ENCODE measurements around the gene TYW3.

The TYW3 gene, protein sequence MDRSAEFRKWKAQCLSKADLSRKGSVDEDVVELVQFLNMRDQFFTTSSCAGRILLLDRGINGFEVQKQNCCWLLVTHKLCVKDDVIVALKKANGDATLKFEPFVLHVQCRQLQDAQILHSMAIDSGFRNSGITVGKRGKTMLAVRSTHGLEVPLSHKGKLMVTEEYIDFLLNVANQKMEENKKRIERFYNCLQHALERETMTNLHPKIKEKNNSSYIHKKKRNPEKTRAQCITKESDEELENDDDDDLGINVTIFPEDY

DNA sequence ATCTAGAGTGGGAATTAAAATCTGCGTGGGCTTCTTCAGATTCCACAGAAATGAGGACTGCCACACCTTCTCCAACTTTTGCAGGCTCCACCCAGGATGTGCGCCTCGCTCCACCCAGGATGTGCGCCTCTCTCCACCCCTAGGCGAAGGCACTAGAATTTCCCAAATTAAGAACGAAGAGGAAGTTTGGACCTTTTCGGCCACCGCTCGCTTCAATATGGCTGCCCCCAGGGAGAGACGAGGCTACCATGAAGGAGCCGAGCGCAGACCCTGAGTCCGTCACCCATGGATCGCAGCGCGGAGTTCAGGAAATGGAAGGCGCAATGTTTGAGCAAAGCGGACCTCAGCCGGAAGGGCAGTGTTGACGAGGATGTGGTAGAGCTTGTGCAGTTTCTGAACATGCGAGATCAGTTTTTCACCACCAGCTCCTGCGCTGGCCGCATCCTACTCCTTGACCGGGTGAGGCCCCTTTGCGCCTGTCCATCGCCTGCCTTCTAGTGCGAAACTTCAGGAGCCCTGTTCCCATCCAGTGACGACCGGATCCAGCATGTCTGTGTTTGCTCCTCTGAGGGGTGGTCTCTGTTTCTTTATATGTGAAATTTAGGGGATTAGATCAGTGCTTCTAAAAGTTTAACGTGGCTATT is at the start of gene TYW3, which contains the start of gene CRYZ:
TSS of gene TYW3 (plus strand) at position 193 of the 644 bp plus-strand sequence. CDS start at position 286, 93 bp downstream.
TSS of gene CRYZ (minus strand) at position 91 of the 644 bp plus-strand sequence. CDS start 8,229 bp downstream, outside the sequence.
- peak; percentile 95 for DNase-seq

- no peak for DNase-seq
These were observed 49.3 kb upstream of the TYW3 start for GRCh38 chr1:74683656-74684055.

DNA sequence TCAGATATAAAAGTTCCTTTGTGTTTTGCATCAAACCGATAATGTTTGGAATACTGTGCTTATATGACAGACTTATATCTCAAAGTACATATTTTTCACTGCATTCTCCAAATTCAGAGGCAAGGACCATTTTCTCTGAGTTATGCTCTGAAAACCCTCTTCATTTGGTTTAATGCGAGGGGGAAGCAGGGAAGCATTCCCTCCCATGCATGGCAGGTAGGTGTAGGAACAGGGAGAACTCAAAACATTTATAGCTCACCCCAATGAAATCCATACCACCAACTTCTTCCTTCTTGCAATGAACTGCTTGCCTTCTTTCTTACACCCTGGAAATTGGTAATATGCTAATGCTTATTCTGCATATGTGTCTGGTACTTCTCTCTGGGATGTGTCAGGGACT is 48.7 kb upstream of the TYW3 start:
- DNase-seq = no peak

DNA sequence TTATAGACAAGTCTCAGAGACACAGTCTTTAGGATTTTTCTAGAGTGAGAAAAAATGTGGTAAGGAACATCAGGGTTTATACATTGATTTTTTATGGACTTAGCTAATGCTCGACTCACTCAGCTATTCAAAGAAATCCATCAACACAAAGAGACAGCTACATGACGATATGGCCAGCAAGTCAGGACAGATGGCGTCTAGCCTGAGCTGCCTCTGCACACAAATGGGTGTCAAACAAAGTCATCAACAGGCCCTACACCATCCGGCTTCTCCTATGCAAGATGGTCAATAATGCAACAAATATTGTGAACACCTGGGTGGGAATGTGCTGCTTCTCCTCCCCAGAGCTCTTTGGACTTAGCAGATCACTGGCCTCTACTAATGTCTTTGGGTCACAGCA is 46.0 kb upstream of the TYW3 start:
- no peak for DNase-seq

GRCh38 chr1:74689621-74690363 is 43.2 kb upstream of the TYW3 start:
- DNase-seq = peak; percentile 74

- no peak for DNase-seq
These were observed 42.6 kb upstream of the TYW3 start for GRCh38 chr1:74690364-74690696.

DNA sequence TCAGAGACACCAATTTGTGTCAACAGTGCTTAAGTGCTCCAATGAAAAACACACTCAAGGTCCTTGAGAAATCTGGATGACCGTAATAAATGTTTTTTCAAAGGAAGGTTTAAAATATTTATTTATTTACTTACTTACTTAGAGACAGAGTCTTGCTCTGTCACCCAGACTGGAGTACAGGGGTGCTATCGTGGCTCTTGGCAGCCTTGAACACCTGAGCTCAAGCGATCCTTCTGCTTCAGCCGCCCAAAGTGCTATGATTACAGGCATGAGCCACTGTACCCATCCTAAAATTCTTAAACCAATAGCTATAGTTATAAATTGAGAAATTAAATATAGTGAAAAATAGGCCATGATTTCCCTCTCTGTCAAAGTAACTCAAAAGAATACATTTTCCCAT is 42.0 kb upstream of the TYW3 start:
- DNase-seq = no peak

DNA sequence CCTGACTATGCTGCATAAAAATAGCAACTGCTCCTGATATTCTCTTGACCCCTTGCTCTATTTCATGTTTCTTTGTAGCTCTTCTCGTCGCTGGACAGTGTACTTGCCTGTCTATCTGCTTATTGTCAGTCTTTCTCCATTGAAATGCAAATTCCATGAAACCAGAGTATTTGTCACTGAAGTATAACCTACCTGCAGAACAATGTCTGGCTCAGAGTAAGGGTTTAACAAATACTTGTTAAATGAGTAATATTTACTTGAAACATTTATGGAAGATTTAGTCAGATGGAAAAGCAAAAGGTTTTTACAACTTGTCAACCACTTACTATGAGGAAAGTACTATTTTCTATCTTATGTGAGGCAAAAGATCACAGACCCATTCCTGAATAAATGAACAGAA is 39.5 kb upstream of the TYW3 start:
- DNase-seq = no peak

DNA sequence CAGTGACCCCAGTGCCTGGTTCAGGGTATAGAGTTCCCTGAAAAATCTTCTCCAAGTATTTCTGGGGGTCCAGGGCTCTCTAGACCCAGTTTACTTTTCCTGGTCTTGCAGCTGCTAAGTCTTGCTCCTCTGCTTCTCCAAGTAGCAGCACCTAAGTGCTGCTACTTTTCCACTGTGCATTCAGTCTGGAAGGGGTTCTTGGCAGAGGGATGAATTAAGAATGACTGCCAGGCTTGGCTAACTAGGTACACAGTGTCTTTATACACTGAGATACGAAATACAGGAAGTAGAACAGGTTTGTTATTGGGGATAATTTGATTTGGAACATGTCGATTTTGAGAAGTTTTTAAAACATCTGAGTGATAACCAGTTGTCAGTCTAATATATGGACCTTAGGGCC is 35.1 kb upstream of the TYW3 start:
- DNase-seq = no peak

- no peak for DNase-seq
These were observed 33.6 kb upstream of the TYW3 start for GRCh38 chr1:74699331-74699730.

- no peak for DNase-seq
These were observed 29.4 kb upstream of the TYW3 start for GRCh38 chr1:74703386-74704182.

DNA sequence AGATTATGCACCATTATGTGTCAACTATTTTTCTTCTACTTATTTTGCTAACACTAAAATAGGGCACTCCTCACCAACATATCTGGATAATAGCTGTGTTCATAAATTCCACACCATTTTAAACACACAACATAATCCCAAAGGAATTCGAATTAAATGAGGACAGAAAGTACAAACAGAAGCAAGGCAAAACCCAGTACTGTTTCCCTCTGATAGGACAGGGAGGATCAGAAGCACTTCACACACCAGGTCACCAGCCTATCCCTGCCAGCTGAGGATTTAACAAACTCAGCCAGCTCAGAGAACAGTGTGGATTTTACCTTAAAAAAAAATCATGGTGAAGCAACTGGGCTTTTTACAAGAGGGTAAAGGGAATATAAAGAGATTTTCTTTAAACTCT is 20.1 kb upstream of the TYW3 start:
- DNase-seq = no peak

GRCh38 chr1:74713849-74714248 is 19.1 kb upstream of the TYW3 start:
- no peak for DNase-seq

DNA sequence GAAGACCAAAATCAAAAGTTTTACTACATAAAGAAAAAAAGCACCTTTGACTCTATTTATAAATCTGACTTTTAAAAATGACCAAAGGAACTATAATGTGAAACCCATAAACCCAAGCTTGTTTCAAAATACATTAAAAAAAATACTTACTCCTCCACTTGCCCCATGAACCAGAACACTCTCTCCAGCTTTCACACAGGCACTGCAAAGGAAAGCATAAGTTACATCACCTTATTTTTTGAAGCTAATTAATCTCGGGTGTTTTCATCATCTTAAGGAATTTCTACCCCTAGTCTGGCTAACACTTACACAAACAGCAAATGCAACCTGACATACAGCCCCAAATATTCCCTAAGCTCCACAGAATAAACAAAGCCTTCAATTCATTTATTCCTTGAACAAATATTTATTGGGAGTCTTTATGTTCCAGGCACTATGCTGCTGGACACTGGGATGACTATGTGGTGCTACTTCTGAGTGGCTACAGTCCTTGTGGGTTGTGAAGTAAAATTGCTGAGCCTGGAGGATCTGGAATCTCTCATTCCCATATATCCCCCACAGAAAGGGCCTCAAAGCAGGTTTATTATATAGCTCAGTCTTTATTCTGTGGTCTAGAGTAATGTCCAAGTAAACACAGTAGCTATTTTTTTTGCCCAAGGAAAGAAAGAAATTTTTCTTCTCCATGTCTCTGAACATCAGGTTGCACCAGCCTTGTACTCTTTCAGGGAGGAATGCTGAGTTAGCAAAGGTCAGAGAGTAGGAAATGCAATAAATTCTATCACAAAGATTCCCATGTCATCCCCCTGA is 18.3 kb upstream of the TYW3 start:
- DNase-seq = no peak

GRCh38 chr1:74715236-74715502 is 17.8 kb upstream of the TYW3 start:
- DNase-seq = no peak

- no peak for DNase-seq
These were observed 17.1 kb upstream of the TYW3 start for GRCh38 chr1:74715806-74716205.

- DNase-seq = no peak
These were observed 16.1 kb upstream of the TYW3 start for GRCh38 chr1:74716822-74717221.

DNA sequence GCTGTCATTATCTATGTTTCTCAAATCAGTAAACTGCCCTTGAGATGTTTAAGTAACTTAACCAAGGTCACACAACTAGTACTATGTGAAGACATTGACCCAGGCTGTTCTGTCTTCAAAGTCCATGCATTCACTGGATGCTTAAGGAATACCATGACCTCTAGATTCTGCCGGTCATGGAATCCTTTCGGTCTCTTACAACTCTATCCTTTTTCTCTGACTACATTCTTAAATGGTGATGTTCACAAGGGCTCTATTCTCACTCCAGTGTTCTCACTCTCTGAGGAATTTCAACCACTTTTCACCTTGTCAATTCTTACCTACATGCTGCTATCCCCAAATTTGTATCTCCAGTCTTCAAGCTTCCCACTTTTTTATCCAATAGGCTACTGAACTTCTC is 15.3 kb upstream of the TYW3 start:
- no peak for DNase-seq

- DNase-seq = no peak
These were observed 6.9 kb upstream of the TYW3 start for GRCh38 chr1:74726063-74726462.

DNA sequence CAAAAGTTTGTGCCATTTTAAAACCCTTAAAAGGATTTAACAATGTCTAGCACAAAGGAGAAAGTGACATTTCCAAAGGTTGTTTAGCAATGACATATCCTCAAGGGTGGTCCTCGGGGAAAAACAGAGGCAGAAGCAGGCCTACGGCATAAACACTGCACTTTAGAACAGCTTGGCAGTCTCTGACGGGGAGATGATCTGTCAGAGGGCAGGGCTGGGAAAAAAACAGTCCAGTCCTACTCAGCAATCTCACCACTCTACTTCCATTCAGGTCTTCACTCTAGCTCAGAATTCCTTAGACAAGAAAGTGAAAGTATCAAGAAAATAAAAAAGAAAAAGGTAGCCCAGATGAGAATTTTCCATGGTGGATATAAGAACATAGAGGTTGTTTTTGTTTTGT is 4.2 kb upstream of the TYW3 start:
- no peak for DNase-seq

DNA sequence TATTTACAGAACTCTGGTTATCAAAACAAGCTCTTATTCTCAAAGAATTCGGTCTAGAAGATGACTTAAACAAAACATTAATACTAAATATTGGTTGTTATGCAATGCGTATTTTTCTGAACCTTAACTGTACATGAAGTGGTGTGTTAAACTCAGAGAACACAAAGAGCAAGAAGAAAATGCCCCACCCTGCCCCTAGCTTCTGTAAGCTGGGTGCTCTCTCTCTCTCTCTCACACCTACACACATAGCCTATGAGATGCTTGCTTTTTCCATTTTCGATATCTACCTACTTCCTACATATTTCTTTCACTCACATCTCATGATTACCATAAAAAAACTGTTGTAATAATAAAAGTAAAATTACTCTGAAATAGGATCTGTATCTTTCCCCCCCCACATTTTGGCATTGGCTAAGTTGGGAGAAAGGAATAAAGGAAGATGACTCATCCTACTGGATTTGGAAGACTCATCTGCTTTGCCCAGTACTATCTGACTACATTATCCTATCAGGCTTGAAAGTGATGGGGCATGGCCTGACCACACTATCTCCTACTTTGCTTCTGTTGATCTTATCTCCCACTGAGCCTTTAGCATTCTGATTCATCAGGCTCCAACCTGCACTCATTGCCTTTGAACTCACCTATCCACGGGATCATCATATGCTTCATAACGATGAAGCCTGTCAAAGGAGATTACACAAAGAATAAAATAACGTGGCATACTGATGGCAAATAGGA is 3.0 kb upstream of the TYW3 start:
- DNase-seq = no peak
